Activated CD4-positive, alpha-beta memory T cell treated with anti-CD3 and anti-CD28 coated beads, Interleukin-2, amount 10 ng/mL, durations not matched to agents 7 days and 5 days (primary cell): ENCODE data around the gene PEAR1. TPM values are rescaled to one million over a fixed set of nuclear protein-coding genes. Genes with fewer than 3 reads are reported as not detected.
A peak's percentile ranks its signal among the peaks of the same experiment; 100 is the strongest.

Source experiments
- CTCF ChIA-PET: fragments of 350-600 bp; sonication (Branson Sonifier 250); formaldehyde crosslinking; loops from one replicate; lab custom pipeline; 2021; ENCODE audit warnings: antibody characterized with exemption, inconsistent platforms; lab: Charles Lee
- POLR2A ChIA-PET: fragments of 350-600 bp; sonication (Branson Sonifier 250); formaldehyde crosslinking; loops from one replicate; lab custom pipeline; 2021; ENCODE audit warnings: antibody characterized with exemption; lab: Charles Lee
- DNase-seq: peaks from one replicate; pipeline ENCODE4 v3.0.0-alpha.2; 2020
- H3K27ac Mint-ChIP-seq: one replicate; pipeline ENCODE4 v1.8.0; 2021; ENCODE audit warnings: mild to moderate bottlenecking, mixed read lengths
- H3K27me3 Mint-ChIP-seq: one replicate; pipeline ENCODE4 v1.8.0; 2021; ENCODE audit warnings: mixed read lengths
- H3K36me3 Mint-ChIP-seq: one replicate; pipeline ENCODE4 v1.8.0; 2021; ENCODE audit warnings: low read depth, mixed read lengths
- H3K4me1 Mint-ChIP-seq: one replicate; pipeline ENCODE4 v1.8.0; 2021; ENCODE audit warnings: mixed read lengths
- H3K4me3 Mint-ChIP-seq: one replicate; pipeline ENCODE4 v1.8.0; 2021; ENCODE audit warnings: mild to moderate bottlenecking, mixed read lengths
- H3K9me3 Mint-ChIP-seq: one replicate; pipeline ENCODE4 v1.8.0; 2021; ENCODE audit warnings: mixed read lengths
- total RNA-seq, 2 experiments: library from RNA; stranded (reverse); gene quantifications; one replicate each; pipeline ENCODE4 v1.2.3, GENCODE V29; 2021

The PEAR1 gene
- total RNA-seq, 2 experiments from 2014 or later, result 0.05 TPM; not detected in 1

GRCh38 chr1:156851779-156852417, 41.6 kb upstream of the PEAR1 start:
- no peaks in the 10 kb centered on the region for H3K36me3 Mint-ChIP-seq

GRCh38 chr1:156852418-156852874, 41.1 kb upstream of the PEAR1 start:
- ChIA-PET CTCF (interaction anchor here (1.2 kb wide), 1 partner anchor 14 kb away, joined by 8 read pairs; no protein-coding TSS in a partner anchor), POLR2A (interaction anchor here (0.5 to 1.7 kb wide), 3 partner anchors 14 to 101 kb away, joined by 3 to 4 read pairs (median 3); partner anchors contain the start of gene HDGF)
- Mint-ChIP-seq H3K9me3 (no peaks in the 10 kb centered on the region), H3K27me3 (peaks cover 50% of the 10 kb centered on the region), H3K36me3 (no peaks in the 10 kb centered on the region), H3K27ac (no peak overlapping the region), H3K4me3 (no peak overlapping the region), H3K4me1 (peaks cover 18% of the 10 kb centered on the region)
- DNase-seq, result no peak

More at GRCh38 chr1:156851779-156852417, 41.6 kb upstream of the PEAR1 start:
- Mint-ChIP-seq H3K9me3 (no peaks in the 10 kb centered on the region), H3K4me1 (peaks cover 20% of the 10 kb centered on the region), H3K27me3 (peaks cover 50% of the 10 kb centered on the region), H3K27ac (no peak overlapping the region), H3K4me3 (no peak overlapping the region)
- ChIA-PET POLR2A (interaction anchor here (0.5 to 1.7 kb wide), 2 partner anchors 14 to 51 kb away, joined by 3 to 4 read pairs; no protein-coding TSS in a partner anchor), CTCF (interaction anchor here (5.4 kb wide), 1 partner anchor 14 kb away, joined by 34 read pairs; no protein-coding TSS in a partner anchor)
- DNase-seq, result no peak

- DNase-seq, result no peak
- H3K9me3 Mint-ChIP-seq, result no peaks in the 10 kb centered on the region
- H3K4me1 Mint-ChIP-seq, result peaks cover 15% of the 10 kb centered on the region
- ChIA-PET POLR2A (interaction anchor here (1.5 to 1.7 kb wide), 2 partner anchors 46 to 52 kb away, joined by 3 to 4 read pairs; no protein-coding TSS in a partner anchor), CTCF (interaction anchor here (0.6 to 1.2 kb wide), 2 partner anchors 15 to 135 kb away, joined by 3 to 8 read pairs; no protein-coding TSS in a partner anchor)
- H3K27me3 Mint-ChIP-seq, result peaks cover 51% of the 10 kb centered on the region
- no peak overlapping the region for H3K4me3 Mint-ChIP-seq
- no peak overlapping the region for H3K27ac Mint-ChIP-seq
- H3K36me3 Mint-ChIP-seq, result no peaks in the 10 kb centered on the region
These were observed 39.8 kb upstream of the PEAR1 start for GRCh38 chr1:156853761-156854160.

GRCh38 chr1:156854634-156855033, 38.9 kb upstream of the PEAR1 start:
- ChIA-PET POLR2A (interaction anchor here (1.5 kb wide), 1 partner anchor 47 kb away, joined by 3 read pairs; no protein-coding TSS in a partner anchor), CTCF (interaction anchor here (1.0 to 3.9 kb wide), 3 partner anchors 17 to 55 kb away, joined by 3 to 34 read pairs (median 3); no protein-coding TSS in a partner anchor)
- no peaks in the 10 kb centered on the region for H3K36me3 Mint-ChIP-seq
- no peak overlapping the region for H3K27ac Mint-ChIP-seq
- no peak overlapping the region for H3K4me3 Mint-ChIP-seq
- H3K27me3 Mint-ChIP-seq, result peaks cover 51% of the 10 kb centered on the region
- no peaks in the 10 kb centered on the region for H3K9me3 Mint-ChIP-seq
- DNase-seq, result no peak
- H3K4me1 Mint-ChIP-seq, result peaks cover 13% of the 10 kb centered on the region

GRCh38 chr1:156856282-156856785, 37.2 kb upstream of the PEAR1 start:
- DNase-seq, result no peak
- ChIA-PET POLR2A (interaction anchor here (0.6 to 1.7 kb wide), 3 partner anchors 21 to 58 kb away, joined by 3 read pairs; no protein-coding TSS in a partner anchor), CTCF (interaction anchor here (0.5 to 8.3 kb wide), 6 partner anchors 18 to 229 kb away, joined by 3 to 238 read pairs (median 58); partner anchors contain the start of genes ISG20L2, METTL25B and SH2D2A)
- Mint-ChIP-seq H3K36me3 (no peaks in the 10 kb centered on the region), H3K27me3 (peaks cover 60% of the 10 kb centered on the region), H3K4me3 (no peak overlapping the region), H3K9me3 (no peaks in the 10 kb centered on the region), H3K4me1 (peaks cover 19% of the 10 kb centered on the region), H3K27ac (no peak overlapping the region)

GRCh38 chr1:156857532-156857931, 36.0 kb upstream of the PEAR1 start:
- Mint-ChIP-seq H3K4me1 (peaks cover 31% of the 10 kb centered on the region), H3K4me3 (no peak overlapping the region), H3K9me3 (no peaks in the 10 kb centered on the region), H3K27me3 (peaks cover 72% of the 10 kb centered on the region), H3K36me3 (no peaks in the 10 kb centered on the region), H3K27ac (no peak overlapping the region)
- ChIA-PET CTCF (interaction anchor here (0.9 to 8.3 kb wide), 8 partner anchors 9 to 130 kb away, joined by 3 to 238 read pairs (median 54); partner anchors contain the start of genes ISG20L2, METTL25B, MRPL24 and SH2D2A), POLR2A (interaction anchor here (1.0 to 1.7 kb wide), 3 partner anchors 9 to 60 kb away, joined by 3 read pairs; no protein-coding TSS in a partner anchor)
- no peak for DNase-seq

- peak overlapping the region; percentile 19 for H3K4me3 Mint-ChIP-seq
- no peak overlapping the region for H3K27ac Mint-ChIP-seq
- H3K9me3 Mint-ChIP-seq, result no peaks in the 10 kb centered on the region
- H3K36me3 Mint-ChIP-seq, result no peaks in the 10 kb centered on the region
- H3K27me3 Mint-ChIP-seq, result peaks cover 73% of the 10 kb centered on the region
- DNase-seq, result no peak
- H3K4me1 Mint-ChIP-seq, result peaks cover 41% of the 10 kb centered on the region
- POLR2A ChIA-PET, result interaction anchor here (1.1 to 1.5 kb wide), 3 partner anchors 10 to 58 kb away, joined by 3 to 9 read pairs (median 3); no protein-coding TSS in a partner anchor
- CTCF ChIA-PET, result interaction anchor here (0.9 to 8.3 kb wide), 12 partner anchors 10 to 169 kb away, joined by 3 to 238 read pairs (median 37); partner anchors contain the start of genes CRABP2, ISG20L2, METTL25B and MRPL24
These were observed 35.0 kb upstream of the PEAR1 start for GRCh38 chr1:156858555-156858956.

GRCh38 chr1:156858959-156859522, 34.5 kb upstream of the PEAR1 start, which contains the start of gene INSRR:
Gene INSRR (minus strand): TSS chr1:156859117. CDS start chr1:156858621, 496 bp downstream.
- Mint-ChIP-seq H3K27ac (no peak within 1 kb of the TSS), H3K36me3 (no peaks in the 10 kb centered on the region), H3K4me3 (peak within 1 kb of the TSS; percentile 74), H3K4me1 (peaks cover 46% of the 10 kb centered on the region), H3K9me3 (no peaks in the 10 kb centered on the region), H3K27me3 (peaks cover 74% of the 10 kb centered on the region)
- no peak for DNase-seq
- ChIA-PET CTCF (interaction anchor here (0.8 to 8.3 kb wide), 23 partner anchors 10 to 175 kb away, joined by 3 to 238 read pairs (median 10); partner anchors contain the start of genes CRABP2, HDGF, ISG20L2 and METTL25B), POLR2A (interaction anchor here (0.9 to 4.9 kb wide), 13 partner anchors 11 to 132 kb away, joined by 3 to 52 read pairs (median 9); partner anchors contain the start of genes ISG20L2, METTL25B, MRPL24 and SH2D2A)

GRCh38 chr1:156859523-156860112, 33.9 kb upstream of the PEAR1 start:
- peak; percentile 27 for DNase-seq
- Mint-ChIP-seq H3K4me3 (peak overlapping the region; percentile 74), H3K36me3 (no peaks in the 10 kb centered on the region), H3K27me3 (peaks cover 76% of the 10 kb centered on the region), H3K9me3 (no peaks in the 10 kb centered on the region), H3K27ac (no peak overlapping the region), H3K4me1 (peaks cover 50% of the 10 kb centered on the region)
- ChIA-PET CTCF (interaction anchor here (0.7 to 8.3 kb wide), 36 partner anchors 10 to 240 kb away, joined by 3 to 238 read pairs (median 5); partner anchors contain the start of genes CRABP2, HDGF, ISG20L2 and METTL25B), POLR2A (interaction anchor here (0.9 to 4.9 kb wide), 14 partner anchors 11 to 132 kb away, joined by 3 to 52 read pairs (median 9); partner anchors contain the start of genes HDGF, ISG20L2, METTL25B and MRPL24)

GRCh38 chr1:156860113-156860627, 33.3 kb upstream of the PEAR1 start:
- POLR2A ChIA-PET, result interaction anchor here (0.9 to 4.9 kb wide), 15 partner anchors 11 to 133 kb away, joined by 3 to 52 read pairs (median 9); partner anchors contain the start of genes HDGF, ISG20L2, METTL25B and SH2D2A
- H3K4me3 Mint-ChIP-seq, result peak overlapping the region; percentile 74
- H3K4me1 Mint-ChIP-seq, result peaks cover 52% of the 10 kb centered on the region
- CTCF ChIA-PET, result interaction anchor here (0.7 to 8.3 kb wide), 36 partner anchors 9 to 240 kb away, joined by 3 to 238 read pairs (median 5); partner anchors contain the start of genes CRABP2, HDGF, ISG20L2 and METTL25B
- H3K27ac Mint-ChIP-seq, result no peak overlapping the region
- H3K9me3 Mint-ChIP-seq, result no peaks in the 10 kb centered on the region
- H3K27me3 Mint-ChIP-seq, result peaks cover 72% of the 10 kb centered on the region
- H3K36me3 Mint-ChIP-seq, result no peaks in the 10 kb centered on the region
- peak; percentile 64 for DNase-seq
